ENCODE results near the gene SRPK2. TPM values are rescaled to one million over a fixed set of nuclear protein-coding genes. Genes with fewer than 3 reads are reported as not detected.

The SRPK2 gene
- total and polyA plus RNA-seq, 2 of the 8 experiments (the other 6 are each of a cell fraction or from before 2014, with no cell fraction given): 10.0 to 47.1 TPM

- Histone ChIP-seq H4K20me1 (replicated peaks in 1 of 2; ENCODE audit: control insufficient read depth in 1 of 2, insufficient read depth in 2 of 2, low read length in 2 of 2) (peaks cover 0 to 1% of the 10 kb centered on the region in 2 experiments), H4K8ac (ENCODE audit: extremely low read depth, insufficient read depth, low read length) (no peak overlapping the region), H3K18ac (ENCODE audit: extremely low read depth, low read length) (no peak overlapping the region), H3K56ac (replicated peaks; ENCODE audit: insufficient read length, low read depth, low read length) (no peak overlapping the region), H2AFZ (ENCODE audit: low read length) (no peak overlapping the region), H3K4me1 (replicated peaks in 1 of 4; ENCODE audit: control insufficient read depth in 3 of 4, insufficient read depth in 4 of 4, low read length in 3 of 4) (no peaks in the 10 kb centered on the region), H2BK5ac (ENCODE audit: low read depth, low read length) (no peak overlapping the region), H2BK20ac (ENCODE audit: low read length) (no peak overlapping the region), H3K79me2 (ENCODE audit: control insufficient read depth in 1 of 2, insufficient read depth in 2 of 2, low read length in 2 of 2) (peaks cover 0 to 3% of the 10 kb centered on the region in 2 experiments; a peak in 1 of 4 replicates), H3K4me3 (ENCODE audit: extremely low read depth in 1 of 4, insufficient read depth in 2 of 4, low read depth in 3 of 4, low read length in 4 of 4) (no peak overlapping the region), H2BK15ac (ENCODE audit: low read length) (no peak overlapping the region), H2BK12ac (ENCODE audit: low read depth, low read length) (no peak overlapping the region), H4K5ac (ENCODE audit: insufficient read length, low read depth, low read length) (no peak overlapping the region), H3K79me1 (ENCODE audit: low read depth, low read length) (no peaks in the 10 kb centered on the region), H4K91ac (replicated peaks; ENCODE audit: insufficient read length, low read length) (no peak overlapping the region), H2BK120ac (replicated peaks; ENCODE audit: low read depth, low read length) (no peak overlapping the region), H3K9me3 (ENCODE audit: insufficient read depth in 2 of 2, low read depth in 1 of 2, low read length in 1 of 2) (no peaks in the 10 kb centered on the region), H3K23ac (ENCODE audit: insufficient read length) (no peak overlapping the region), H3K4ac (replicated peaks; ENCODE audit: insufficient read length, low read depth, low read length) (no peak overlapping the region), H3K36me3 (ENCODE audit: control insufficient read depth in 2 of 4, insufficient read depth in 4 of 4, low read length in 3 of 4) (no peaks in the 10 kb centered on the region), H3K27ac (ENCODE audit: low read depth, low read length) (no peak overlapping the region), H3K23me2 (ENCODE audit: low read depth, low read length) (no peaks in the 10 kb centered on the region), H2AK5ac (ENCODE audit: low read depth, low read length) (no peak overlapping the region), H3K27me3 (replicated peaks in 1 of 4; ENCODE audit: control insufficient read depth in 3 of 4, extremely low read depth in 1 of 4, insufficient read depth in 3 of 4, low read length in 3 of 4) (no peaks in the 10 kb centered on the region), H3K14ac (ENCODE audit: insufficient read length) (no peak overlapping the region), H3K9ac (replicated peaks in 1 of 4; ENCODE audit: extremely low read depth in 1 of 4, low read depth in 3 of 4, low read length in 3 of 4) (no peak overlapping the region), H3K4me2 (ENCODE audit: insufficient read depth in 1 of 2, low read depth in 2 of 2, low read length in 2 of 2) (no peak overlapping the region)
- 80% methylated on average over 1 of the region's 1 CpG; no CpG with 5 or more reads in 1 of the 2 experiments for WGBS, 2 experiments (ENCODE audit: extremely low coverage in 1 of 2, insufficient coverage in 1 of 2, insufficient read length in 1 of 2, insufficient replicate concordance in 2 of 2, low coverage in 1 of 2, low lambda C conversion rate in 2 of 2, missing lambda C conversion rate in 1 of 2)
- no peak for TF ChIP-seq BRCA1 (IDR thresholded peaks at IDR 0.05; ENCODE audit: low read depth, low read length)
- TF ChIP-seq POU5F1 (IDR thresholded peaks at IDR 0.05; ENCODE audit: low read depth, low read length): no peak
- no peak for TF ChIP-seq SIN3A (conservative IDR thresholded peaks at IDR 0.05 in 1 of 2, IDR thresholded peaks at IDR 0.05 in 1 of 2; ENCODE audit: low read depth in 1 of 2, low read length in 2 of 2)
- TF ChIP-seq SP2 (IDR thresholded peaks at IDR 0.05; ENCODE audit: low read length): no peak
- TF ChIP-seq RAD21 (IDR thresholded peaks at IDR 0.05 in 1 of 2, conservative IDR thresholded peaks at IDR 0.05 in 1 of 2; ENCODE audit: low read depth in 2 of 2, low read length in 2 of 2): no peak
- DNase-seq (ENCODE audit: low read depth in 1 of 2, low spot score in 2 of 2): no peak
- FAIRE-seq: no peak
- CTCF ChIA-PET (ENCODE audit: partially characterized antibody): no interaction called here
- POLR2A ChIA-PET (ENCODE audit: partially characterized antibody): no interaction called here
These were observed 192.8 kb downstream of the SRPK2 start for GRCh38 chr7:105195891-105196290.
